ENCODE results near the gene COPS6.

The COPS6 gene

GRCh38 chr7:100088621-100089457, at the start of gene COPS6:
TSS of gene COPS6 (plus strand) at chr7:100088969. CDS start at chr7:100088991, 22 bp downstream.
- peak; percentile 68 for DNase-seq (ENCODE audit: low spot score)

GRCh38 chr7:100040575-100040974, 48.2 kb upstream of the COPS6 start:
- no peak for DNase-seq (ENCODE audit: low spot score)

GRCh38 chr7:100044718-100045117, 44.1 kb upstream of the COPS6 start:
- DNase-seq (ENCODE audit: low spot score), result no peak

GRCh38 chr7:100048680-100049079, 40.1 kb upstream of the COPS6 start:
- no peak for DNase-seq (ENCODE audit: low spot score)

- peak; percentile 93 for DNase-seq (ENCODE audit: low spot score)
These were observed 39.1 kb upstream of the COPS6 start, which contains the start of gene ZSCAN21 for GRCh38 chr7:100049441-100050291. TSS of gene ZSCAN21 (plus strand) at chr7:100049774. CDS start at chr7:100057007, 7,233 bp downstream.

GRCh38 chr7:100051611-100052010, 37.2 kb upstream of the COPS6 start:
- no peak for DNase-seq (ENCODE audit: low spot score)

GRCh38 chr7:100053215-100053614, 35.6 kb upstream of the COPS6 start:
- DNase-seq (ENCODE audit: low spot score), result peak; percentile 84

DNA sequence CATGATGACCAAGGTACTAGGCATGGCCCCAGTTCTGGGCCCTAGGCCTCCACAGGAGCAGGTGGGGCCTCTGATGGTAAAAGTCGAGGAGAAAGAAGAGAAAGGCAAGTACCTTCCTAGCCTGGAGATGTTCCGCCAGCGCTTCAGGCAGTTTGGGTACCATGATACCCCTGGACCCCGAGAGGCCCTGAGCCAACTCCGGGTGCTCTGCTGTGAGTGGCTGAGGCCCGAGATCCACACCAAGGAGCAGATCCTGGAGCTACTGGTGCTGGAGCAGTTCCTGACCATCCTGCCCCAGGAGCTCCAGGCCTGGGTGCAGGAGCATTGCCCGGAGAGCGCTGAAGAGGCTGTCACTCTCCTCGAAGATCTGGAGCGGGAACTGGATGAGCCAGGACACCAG, 31.8 kb upstream of the COPS6 start:
- no peak for DNase-seq (ENCODE audit: low spot score)

DNA sequence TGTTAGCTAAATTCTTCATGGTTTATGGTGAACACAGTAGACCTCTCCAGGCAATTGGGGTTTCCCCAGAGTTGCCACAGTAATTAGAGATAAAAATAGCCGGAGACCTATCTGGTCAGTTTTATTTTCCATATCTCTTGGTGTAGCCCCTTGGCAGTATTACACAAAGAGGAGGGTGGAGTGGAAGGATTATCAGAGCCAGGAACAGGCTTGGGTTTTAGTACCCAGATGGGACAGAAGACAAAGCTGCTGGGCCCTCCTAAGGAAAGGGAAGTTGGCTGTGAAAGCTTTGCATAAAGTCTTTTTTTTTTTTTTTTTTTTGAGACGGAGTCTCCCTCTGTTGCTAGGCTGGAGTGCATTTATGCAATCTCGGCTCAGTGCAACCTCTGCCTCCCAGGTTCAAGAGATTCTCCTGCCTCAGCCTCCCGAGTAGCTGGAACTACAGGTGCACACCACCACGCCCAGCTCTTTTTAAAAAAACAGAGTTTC, 29.5 kb upstream of the COPS6 start:
- no peak for DNase-seq (ENCODE audit: low spot score)

DNA sequence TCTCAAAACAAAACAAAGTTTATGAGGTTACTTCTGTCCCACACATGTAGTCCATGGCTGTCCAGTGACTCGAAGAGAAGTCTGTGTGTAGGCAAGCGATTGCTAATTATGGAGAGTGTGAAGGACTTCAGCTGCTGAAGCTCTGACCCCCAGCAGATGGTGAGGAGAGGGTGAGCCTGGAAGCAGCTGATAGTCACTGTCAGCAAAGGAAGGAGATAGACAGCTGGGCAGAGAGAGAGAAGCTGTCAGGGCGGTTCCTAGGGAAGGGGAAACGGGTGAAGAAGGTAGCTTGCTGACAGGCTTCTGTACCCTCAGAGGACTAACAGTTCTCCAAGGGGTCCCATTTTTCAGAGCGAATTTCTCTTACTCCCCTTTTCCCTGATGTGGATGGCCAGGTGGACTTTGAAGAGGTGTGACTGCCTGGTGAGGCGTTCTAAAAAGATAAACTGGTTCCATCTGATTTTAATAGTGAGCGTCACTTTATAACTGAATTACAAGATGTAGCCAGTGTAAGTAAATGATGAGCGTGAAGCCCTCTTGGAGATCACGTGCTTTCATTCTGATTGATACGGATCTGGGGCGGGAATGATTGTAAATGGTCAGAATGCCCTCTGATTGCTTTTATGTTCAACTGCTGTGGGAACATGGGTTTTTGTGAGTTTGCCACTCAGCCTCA, 27.1 kb upstream of the COPS6 start:
- DNase-seq (ENCODE audit: low spot score), result no peak

- DNase-seq (ENCODE audit: low spot score), result no peak
These were observed 25.4 kb upstream of the COPS6 start for GRCh38 chr7:100063376-100063775.

DNA sequence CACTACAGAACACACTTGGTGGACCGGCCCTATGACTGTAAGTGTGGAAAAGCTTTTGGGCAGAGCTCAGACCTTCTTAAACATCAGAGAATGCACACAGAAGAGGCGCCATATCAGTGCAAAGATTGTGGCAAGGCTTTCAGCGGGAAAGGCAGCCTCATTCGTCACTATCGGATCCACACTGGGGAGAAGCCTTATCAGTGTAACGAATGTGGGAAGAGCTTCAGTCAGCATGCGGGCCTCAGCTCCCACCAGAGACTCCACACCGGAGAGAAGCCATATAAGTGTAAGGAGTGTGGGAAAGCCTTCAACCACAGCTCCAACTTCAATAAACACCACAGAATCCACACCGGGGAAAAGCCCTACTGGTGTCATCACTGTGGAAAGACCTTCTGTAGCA, 24.6 kb upstream of the COPS6 start:
- DNase-seq (ENCODE audit: low spot score), result no peak

DNA sequence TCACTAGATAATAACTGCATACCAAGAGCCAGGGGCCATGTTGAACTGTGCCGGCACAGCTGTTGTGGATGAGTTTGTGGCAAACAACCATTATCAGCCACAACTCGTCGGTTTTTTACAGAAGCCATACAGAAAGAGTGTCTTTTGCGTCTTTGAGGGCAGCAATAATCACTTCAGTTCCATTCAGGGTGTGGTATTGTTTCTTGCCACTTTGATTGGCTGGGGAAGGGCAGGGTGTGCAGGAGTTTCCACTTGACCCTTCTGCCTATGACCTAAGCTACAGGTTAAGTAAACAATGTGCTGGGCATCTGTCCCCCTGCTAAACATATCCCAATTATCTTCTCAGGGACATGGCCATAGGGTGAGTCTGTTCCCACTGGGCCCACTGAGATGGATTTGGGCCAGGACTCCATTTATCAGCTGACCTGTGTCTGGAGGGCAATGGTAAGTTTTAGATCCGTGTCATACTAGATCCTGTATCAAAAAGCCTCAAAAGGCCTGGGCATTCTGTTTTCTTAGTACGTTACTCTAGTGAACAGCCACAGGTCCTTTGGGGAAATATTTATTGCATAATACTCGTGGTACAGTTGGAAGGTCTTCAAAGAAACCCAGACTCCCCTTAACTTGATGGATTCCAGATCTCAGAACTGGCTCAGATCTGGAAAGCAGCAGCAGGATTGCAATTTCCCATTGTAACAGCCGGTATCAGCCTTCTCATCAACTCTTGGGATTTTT, 23.1 kb upstream of the COPS6 start:
- peak; percentile 60 for DNase-seq (ENCODE audit: low spot score)

GRCh38 chr7:100066953-100067352, 21.8 kb upstream of the COPS6 start:
- DNase-seq (ENCODE audit: low spot score), result no peak

DNA sequence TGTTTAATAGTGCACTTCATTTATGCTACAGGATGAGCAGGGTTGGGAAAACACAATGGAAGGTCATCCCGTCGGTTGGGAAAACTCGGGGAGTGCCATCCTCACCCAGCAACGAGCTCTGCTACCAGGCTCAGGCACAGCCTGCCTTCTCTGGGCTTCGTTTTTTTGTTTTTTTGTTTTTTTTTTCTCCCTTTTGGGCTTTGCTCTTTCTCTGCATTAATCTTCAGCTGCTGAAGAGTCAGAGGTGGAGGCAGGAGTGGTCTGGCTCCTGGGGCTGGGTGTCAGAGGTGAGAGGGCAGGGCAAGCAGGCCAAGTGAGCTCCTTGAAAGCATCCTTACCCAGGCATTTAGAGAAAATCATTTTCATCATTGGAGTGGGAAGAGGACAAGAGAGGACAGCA, 18.8 kb upstream of the COPS6 start:
- DNase-seq (ENCODE audit: low spot score), result no peak

GRCh38 chr7:100071018-100071723, 17.6 kb upstream of the COPS6 start:
- DNase-seq (ENCODE audit: low spot score), result no peak

DNA sequence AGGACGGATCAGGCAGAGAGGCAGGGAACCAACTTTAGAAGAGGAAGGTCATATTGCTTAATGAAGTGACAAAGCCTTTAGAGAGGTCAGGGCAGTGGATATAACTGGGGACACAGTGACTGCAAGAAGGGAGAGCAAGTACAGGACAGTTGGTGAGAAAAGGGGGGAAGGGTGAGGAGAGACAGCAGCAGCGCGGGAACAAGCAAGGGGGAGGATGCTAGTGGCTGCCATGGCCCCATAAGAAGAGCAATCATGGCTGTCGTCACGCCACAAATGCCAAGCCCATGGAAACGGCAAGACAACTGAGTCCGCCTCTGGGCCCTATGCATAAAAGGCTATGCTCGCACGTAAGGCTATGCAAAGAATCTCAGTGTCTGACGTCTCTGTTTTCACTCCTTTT, 16.3 kb upstream of the COPS6 start:
- no peak for DNase-seq (ENCODE audit: low spot score)

DNA sequence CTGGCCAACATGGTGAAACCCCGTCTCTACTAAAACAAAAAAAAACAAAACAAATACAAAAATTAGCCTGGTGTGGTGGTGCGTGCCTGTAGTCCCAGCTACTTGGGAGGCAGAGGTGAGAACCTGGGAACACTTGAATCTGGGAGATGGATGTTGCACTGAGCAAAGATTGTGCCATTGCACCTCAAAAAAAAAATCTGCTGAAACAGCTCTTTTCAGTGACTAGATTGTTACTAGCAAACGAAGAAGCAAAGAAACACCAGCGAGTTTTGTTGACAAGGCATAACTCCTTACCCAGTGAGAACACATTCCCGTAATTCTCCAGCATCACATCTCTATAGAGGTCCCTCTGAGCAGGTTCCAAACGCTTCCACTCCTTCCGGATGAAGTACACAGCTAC, 13.9 kb upstream of the COPS6 start:
- no peak for DNase-seq (ENCODE audit: low spot score)

DNA sequence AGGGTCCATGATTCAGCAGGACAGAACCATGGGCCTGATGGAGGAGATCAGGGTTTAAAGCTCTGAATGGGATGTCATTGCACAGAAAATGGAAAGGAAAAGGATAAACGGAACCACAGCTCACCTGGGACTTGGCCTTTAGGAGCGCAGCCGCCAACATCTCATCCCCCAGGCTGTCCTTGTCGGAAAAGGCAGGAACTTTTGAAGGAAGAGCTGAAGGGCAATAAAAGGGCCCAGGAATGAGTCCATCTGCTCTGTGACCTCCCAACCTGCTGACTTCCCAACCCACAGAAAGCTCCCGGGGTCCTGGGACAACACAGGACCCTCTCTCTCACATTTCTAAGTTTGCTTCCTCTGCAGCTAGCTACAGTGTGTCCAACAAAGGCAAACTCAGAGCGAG, 13.4 kb upstream of the COPS6 start:
- no peak for DNase-seq (ENCODE audit: low spot score)

- no peak for DNase-seq (ENCODE audit: low spot score)
These were observed 11.6 kb upstream of the COPS6 start for GRCh38 chr7:100077205-100077604.

DNA sequence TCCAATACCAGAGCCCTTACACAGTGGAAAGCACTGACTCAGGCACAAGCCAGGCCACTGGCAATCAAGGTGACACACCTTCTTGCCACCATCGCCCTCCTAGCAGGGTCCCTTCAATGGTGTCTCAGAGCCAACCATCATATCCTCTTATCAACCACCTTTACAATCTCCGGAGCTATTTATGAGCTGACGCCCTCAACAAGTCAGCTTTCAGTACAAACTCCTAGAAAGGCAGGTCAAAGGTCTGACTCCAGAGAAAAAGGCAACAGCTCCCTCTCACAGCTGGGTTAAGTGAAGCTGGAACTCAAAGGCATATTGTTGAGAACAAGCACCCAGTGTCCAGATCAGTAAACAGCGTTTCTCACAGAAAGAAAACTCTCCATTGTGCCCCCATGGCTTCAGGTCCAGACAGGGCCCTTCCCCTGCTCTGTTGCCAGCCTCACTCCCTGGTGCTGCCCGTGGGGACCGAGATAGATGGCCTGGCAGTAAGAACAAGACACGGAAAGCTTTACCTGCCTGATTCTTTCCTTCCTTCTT, 9.7 kb upstream of the COPS6 start:
- DNase-seq (ENCODE audit: low spot score), result no peak
